PFSK-1 (cell line): Measurements from ENCODE around the gene ZNF385D.

Experiments
- SIN3A ChIP-seq: IDR thresholded peaks from 2 replicates; pipeline ENCODE4 v1.6.1; 2012; ENCODE audit warnings: mild to moderate bottlenecking, low read length, moderate library complexity, borderline replicate concordance; ENCODE audit not compliant: insufficient read depth
- TAF1 ChIP-seq: IDR thresholded peaks from 2 replicates; pipeline ENCODE4 v1.6.1; 2012; ENCODE audit warnings: low read length, control low read depth, borderline replicate concordance; ENCODE audit not compliant: insufficient read depth

DNA sequence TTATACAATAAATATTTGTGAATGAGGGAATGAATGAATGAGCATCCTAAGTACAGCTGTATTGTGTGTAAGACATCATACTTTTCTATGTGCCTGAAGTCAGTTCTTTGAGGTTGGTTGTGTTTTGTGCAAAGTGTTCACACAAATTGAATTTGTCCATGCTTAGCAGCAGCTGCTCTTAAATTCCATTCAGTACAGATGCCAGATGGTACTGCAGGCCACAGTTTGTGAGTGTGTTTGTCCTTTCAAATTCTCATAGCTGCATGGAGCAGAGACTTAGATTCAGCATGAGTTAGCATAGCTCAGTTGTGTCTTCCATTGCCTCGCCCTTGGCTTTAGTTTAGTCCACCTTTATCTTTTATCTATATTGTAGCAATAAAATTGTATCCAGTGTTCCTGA, 3.8 kb upstream of the ZNF385D start:
- TF ChIP-seq TAF1, result no peak
- TF ChIP-seq SIN3A, result no peak
